Central memory CD8-positive, alpha-beta T cell (primary cell): Measurements from ENCODE around the gene FLACC1.
"Not testable (repeated sequence)": the region's sequence is repeated elsewhere in the genome, so short reads cannot be mapped to it uniquely, and the experiment has no call there.

ENCODE experiments used
- ATAC-seq: fragments of 150-1000 bp; cut with Tn5 transposase; replicated peaks from 2 replicates; pipeline ENCODE4 v1.10.0; 2022; ENCODE audit warnings: mild to moderate bottlenecking, moderate FRiP score, moderate number of reproducible peaks; ENCODE audit not compliant: poor library complexity, severe bottlenecking; ENCODE audit errors: extremely low read depth
- DNase-seq, 2 donors: peaks; one replicate each; pipeline ENCODE4 v3.0.0; 2021; ENCODE audit warnings: low spot score in 2 of 2
- H3K27ac Mint-ChIP-seq: one replicate; pipeline ENCODE4 v1.8.0; 2022; ENCODE audit warnings: low read depth, mild to moderate bottlenecking, moderate library complexity, mixed read lengths
- H3K27me3 Mint-ChIP-seq: one replicate; pipeline ENCODE4 v1.8.0; 2022; ENCODE audit warnings: mixed read lengths
- H3K36me3 Mint-ChIP-seq: one replicate; pipeline ENCODE4 v1.8.0; 2022; ENCODE audit warnings: mild to moderate bottlenecking, moderate library complexity, mixed read lengths; ENCODE audit not compliant: insufficient read depth
- H3K4me1 Mint-ChIP-seq: one replicate; pipeline ENCODE4 v1.8.0; 2022; ENCODE audit warnings: mixed read lengths
- H3K4me3 Mint-ChIP-seq: one replicate; pipeline ENCODE4 v1.8.0; 2022; ENCODE audit warnings: mild to moderate bottlenecking, moderate library complexity, mixed read lengths
- H3K9me3 Mint-ChIP-seq: one replicate; pipeline ENCODE4 v1.8.0; 2022; ENCODE audit warnings: mixed read lengths

The FLACC1 gene

GRCh38 chr2:201343559-201343958 is 13.6 kb downstream of the FLACC1 start:
- H3K9me3 Mint-ChIP-seq: peaks cover 6% of the 10 kb centered on the region
- H3K36me3 Mint-ChIP-seq: no peaks in the 10 kb centered on the region
- H3K27me3 Mint-ChIP-seq: no peaks in the 10 kb centered on the region
- peaks cover 22% of the 10 kb centered on the region for H3K4me1 Mint-ChIP-seq
- no peak for DNase-seq
- no peak for ATAC-seq
- no peak overlapping the region for H3K27ac Mint-ChIP-seq
- H3K4me3 Mint-ChIP-seq: no peak overlapping the region

GRCh38 chr2:201342923-201343322 is 14.2 kb downstream of the FLACC1 start:
- no peak for DNase-seq
- Mint-ChIP-seq H3K36me3 (no peaks in the 10 kb centered on the region), H3K4me1 (peaks cover 22% of the 10 kb centered on the region), H3K4me3 (no peak overlapping the region), H3K27me3 (no peaks in the 10 kb centered on the region), H3K27ac (no peak overlapping the region), H3K9me3 (peaks cover 6% of the 10 kb centered on the region)
- no peak for ATAC-seq

- Mint-ChIP-seq H3K4me3 (no peak overlapping the region), H3K27me3 (no peaks in the 10 kb centered on the region), H3K36me3 (no peaks in the 10 kb centered on the region), H3K27ac (no peak overlapping the region), H3K4me1 (peaks cover 12% of the 10 kb centered on the region), H3K9me3 (peaks cover 15% of the 10 kb centered on the region)
- no peak for ATAC-seq
- DNase-seq: no peak
Observed at GRCh38 chr2:201329409-201329808, 27.7 kb downstream of the FLACC1 start.

DNA sequence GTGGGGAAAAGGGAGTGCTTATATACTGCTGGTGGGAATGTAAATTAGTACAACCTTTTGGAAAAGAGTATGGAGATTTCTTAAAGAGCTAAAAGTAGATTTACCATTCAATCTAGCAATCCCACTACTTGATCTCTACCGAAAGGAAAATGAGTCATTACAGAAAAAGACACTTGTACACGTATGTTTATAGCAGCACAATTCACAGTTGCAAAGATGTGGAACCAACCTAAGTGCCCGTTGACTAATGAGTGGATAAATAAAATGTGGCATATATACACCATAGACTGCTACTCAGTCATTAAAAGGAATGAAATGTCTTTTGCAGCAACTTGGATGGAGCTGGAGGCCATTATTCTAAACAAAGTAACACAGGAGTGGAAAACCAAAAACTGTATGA is 29.5 kb downstream of the FLACC1 start:
- Mint-ChIP-seq H3K4me3 (no peak overlapping the region), H3K36me3 (peaks cover 2% of the 10 kb centered on the region), H3K27me3 (no peaks in the 10 kb centered on the region), H3K4me1 (peaks cover 10% of the 10 kb centered on the region), H3K9me3 (peaks cover 13% of the 10 kb centered on the region), H3K27ac (no peak overlapping the region)
- ATAC-seq (no peak), DNase-seq (no peak)

GRCh38 chr2:201322772-201323171 is 34.4 kb downstream of the FLACC1 start:
- H3K9me3 Mint-ChIP-seq: peaks cover 22% of the 10 kb centered on the region
- no peak overlapping the region for H3K27ac Mint-ChIP-seq
- no peaks in the 10 kb centered on the region for H3K4me1 Mint-ChIP-seq
- ATAC-seq (no peak), DNase-seq (no peak)
- no peaks in the 10 kb centered on the region for H3K27me3 Mint-ChIP-seq
- H3K36me3 Mint-ChIP-seq: peaks cover 2% of the 10 kb centered on the region
- no peak overlapping the region for H3K4me3 Mint-ChIP-seq

GRCh38 chr2:201320701-201321100 is 36.4 kb downstream of the FLACC1 start:
- Mint-ChIP-seq H3K27me3 (no peaks in the 10 kb centered on the region), H3K27ac (no peak overlapping the region), H3K4me1 (no peaks in the 10 kb centered on the region), H3K9me3 (peaks cover 30% of the 10 kb centered on the region), H3K36me3 (peaks cover 2% of the 10 kb centered on the region), H3K4me3 (no peak overlapping the region)
- no peak for DNase-seq
- no peak for ATAC-seq

GRCh38 chr2:201320257-201320656 is 36.9 kb downstream of the FLACC1 start:
- Mint-ChIP-seq H3K36me3 (peaks cover 2% of the 10 kb centered on the region), H3K27ac (no peak overlapping the region), H3K4me3 (no peak overlapping the region), H3K27me3 (no peaks in the 10 kb centered on the region), H3K9me3 (peaks cover 28% of the 10 kb centered on the region), H3K4me1 (no peaks in the 10 kb centered on the region)
- no peak for DNase-seq
- ATAC-seq: no peak

- ATAC-seq (no peak), DNase-seq (no peak)
- Mint-ChIP-seq H3K4me3 (no peak overlapping the region), H3K9me3 (peaks cover 23% of the 10 kb centered on the region), H3K27ac (no peak overlapping the region), H3K36me3 (peaks cover 2% of the 10 kb centered on the region), H3K27me3 (no peaks in the 10 kb centered on the region), H3K4me1 (no peaks in the 10 kb centered on the region)
Observed at GRCh38 chr2:201319511-201319910, 37.6 kb downstream of the FLACC1 start.

- H3K4me1 Mint-ChIP-seq: no peaks in the 10 kb centered on the region
- peaks cover 18% of the 10 kb centered on the region for H3K9me3 Mint-ChIP-seq
- DNase-seq (no peak), ATAC-seq (no peak)
- H3K4me3 Mint-ChIP-seq: no peak overlapping the region
- H3K36me3 Mint-ChIP-seq: no peaks in the 10 kb centered on the region
- H3K27ac Mint-ChIP-seq: no peak overlapping the region
- no peaks in the 10 kb centered on the region for H3K27me3 Mint-ChIP-seq
Observed at GRCh38 chr2:201313362-201313761, 43.8 kb downstream of the FLACC1 start.

DNA sequence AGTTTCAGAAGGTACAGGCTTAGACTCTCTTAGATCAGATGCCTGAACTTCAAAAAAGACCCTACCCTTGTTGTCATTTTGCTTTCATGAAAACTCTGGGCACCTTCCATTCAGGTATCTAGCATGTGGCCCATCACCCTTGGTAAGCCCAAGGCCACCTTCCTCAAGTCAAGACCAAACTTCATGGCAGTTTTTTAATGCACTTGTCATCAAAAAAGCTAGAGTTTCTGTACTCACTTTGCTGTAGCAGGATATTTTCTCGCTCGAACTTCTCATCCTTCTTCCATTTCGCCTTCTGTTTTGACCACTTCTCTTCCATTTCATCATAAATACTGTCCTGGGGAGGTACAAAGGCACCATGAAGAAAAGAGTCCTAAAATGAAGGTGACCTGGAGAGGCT is 48.2 kb downstream of the FLACC1 start:
- H3K27ac Mint-ChIP-seq: no peak overlapping the region
- no peaks in the 10 kb centered on the region for H3K4me1 Mint-ChIP-seq
- H3K27me3 Mint-ChIP-seq: no peaks in the 10 kb centered on the region
- no peak overlapping the region for H3K4me3 Mint-ChIP-seq
- no peak for ATAC-seq
- peaks cover 1% of the 10 kb centered on the region for H3K36me3 Mint-ChIP-seq
- DNase-seq: no peak
- peaks cover 4% of the 10 kb centered on the region for H3K9me3 Mint-ChIP-seq

- Mint-ChIP-seq H3K36me3 (peaks cover 1% of the 10 kb centered on the region), H3K4me3 (no peak overlapping the region), H3K9me3 (peaks cover 2% of the 10 kb centered on the region), H3K4me1 (no peaks in the 10 kb centered on the region), H3K27ac (no peak overlapping the region), H3K27me3 (no peaks in the 10 kb centered on the region)
- DNase-seq (no peak), ATAC-seq (no peak)
Observed at GRCh38 chr2:201307876-201308275, 49.3 kb downstream of the FLACC1 start.

DNA sequence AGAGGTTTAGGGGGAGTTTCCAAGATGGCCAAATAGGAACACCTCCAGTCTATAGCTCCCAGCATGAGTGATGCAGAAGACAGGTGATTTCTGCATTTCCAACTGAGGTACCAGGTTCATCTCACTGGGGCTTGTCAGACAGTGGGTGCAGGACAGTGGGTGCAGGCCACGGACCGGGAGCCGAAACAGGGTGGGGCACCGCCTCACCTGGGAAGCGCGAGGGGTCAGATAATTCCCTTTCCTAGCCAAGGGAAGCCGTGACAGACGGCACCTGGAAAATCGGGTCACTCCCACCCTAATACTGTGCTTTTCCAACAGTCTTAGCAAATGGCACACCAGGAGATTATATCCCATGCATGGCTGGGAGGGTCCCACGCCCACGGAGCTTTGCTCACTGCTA is 57.2 kb downstream of the FLACC1 start:
- DNase-seq, H3K4me1 Mint-ChIP-seq, H3K27me3 Mint-ChIP-seq, H3K36me3 Mint-ChIP-seq, H3K27ac Mint-ChIP-seq, H3K4me3 Mint-ChIP-seq, ATAC-seq: not testable (repeated sequence)
- peaks cover 30% of the 10 kb centered on the region for H3K9me3 Mint-ChIP-seq

GRCh38 chr2:201298462-201299052 is 58.6 kb downstream of the FLACC1 start:
- ATAC-seq (no peak), DNase-seq (no peak)
- Mint-ChIP-seq H3K4me1 (peaks cover under 1% of the 10 kb centered on the region), H3K36me3 (no peaks in the 10 kb centered on the region), H3K27me3 (no peaks in the 10 kb centered on the region), H3K9me3 (peaks cover 31% of the 10 kb centered on the region), H3K27ac (no peak overlapping the region), H3K4me3 (no peak overlapping the region)
